ENCODE data around the gene TMOD1. TPM values are rescaled to one million over a fixed set of nuclear protein-coding genes. Genes with fewer than 3 reads are reported as not detected.
A peak's percentile ranks its signal among the peaks of the same experiment; 100 is the strongest.
"Not testable (repeated sequence)": the region's sequence is repeated elsewhere in the genome, so short reads cannot be mapped to it uniquely, and the experiment has no call there.

The TMOD1 gene
- total RNA-seq, 3 donors from 2014 or later, result 10.4 to 15.4 (median 13.9) TPM

- H3K4me1 ChIP-seq, result no peaks in the 10 kb centered on the region
- DNase-seq (ENCODE audit: low spot score in 2 of 2), result no peak
- no peaks in the 10 kb centered on the region for H3K36me3 ChIP-seq
- H3K27ac ChIP-seq, result no peak overlapping the region
- TF ChIP-seq POLR2AphosphoS5 (IDR thresholded peaks at IDR 0.05) (no peak), POLR2A (IDR thresholded peaks at IDR 0.05) (no peak)
- intact Hi-C loops (cut with DNase I; ENCODE audit: low total_unique reads), result no loop called here
- H3K9me3 ChIP-seq, result no peaks in the 10 kb centered on the region
- no peak overlapping the region for H3K4me3 ChIP-seq
- no peaks in the 10 kb centered on the region for H3K27me3 ChIP-seq
Observed at GRCh38 chr9:97572196-97572891, 70.9 kb downstream of the TMOD1 start.

DNA sequence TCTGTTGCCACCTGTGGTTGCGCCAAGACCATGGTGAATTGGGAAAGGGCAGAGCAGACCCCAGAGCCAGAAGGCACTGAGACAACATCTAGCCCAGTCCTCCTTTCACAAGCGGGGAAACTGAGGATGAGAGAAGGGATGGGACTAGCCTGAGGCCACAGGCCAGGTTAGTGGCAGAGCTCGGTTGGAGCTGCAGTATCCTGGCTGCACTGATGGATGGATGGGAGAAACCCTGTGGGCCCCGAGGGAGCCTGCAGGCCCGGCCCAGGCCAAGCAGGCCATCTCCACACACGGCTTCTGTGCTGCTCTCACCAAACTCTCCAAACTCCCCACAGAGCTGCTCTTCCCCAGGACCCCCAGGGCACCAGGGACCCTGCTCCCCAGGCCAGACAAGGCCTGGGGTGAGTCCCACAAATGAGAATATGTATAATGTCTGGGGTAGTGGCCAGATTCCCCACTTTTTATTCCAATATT, 71.5 kb downstream of the TMOD1 start:
- TF ChIP-seq POLR2A (IDR thresholded peaks at IDR 0.05) (no peak), CTCF (IDR thresholded peaks at IDR 0.05) (no peak), POLR2AphosphoS5 (IDR thresholded peaks at IDR 0.05) (no peak)
- Histone ChIP-seq H3K36me3 (no peaks in the 10 kb centered on the region), H3K27me3 (no peaks in the 10 kb centered on the region), H3K4me1 (no peaks in the 10 kb centered on the region), H3K9me3 (no peaks in the 10 kb centered on the region), H3K27ac (no peak overlapping the region), H3K4me3 (no peak overlapping the region)
- intact Hi-C loops (cut with DNase I; ENCODE audit: low total_unique reads), result no loop called here
- no peak for DNase-seq (ENCODE audit: low spot score in 2 of 2)

GRCh38 chr9:97573482-97574073, 72.1 kb downstream of the TMOD1 start:
- no peak overlapping the region for H3K27ac ChIP-seq
- no peak for TF ChIP-seq CTCF (IDR thresholded peaks at IDR 0.05)
- no peak for TF ChIP-seq POLR2AphosphoS5 (IDR thresholded peaks at IDR 0.05)
- H3K4me1 ChIP-seq, result no peaks in the 10 kb centered on the region
- H3K27me3 ChIP-seq, result no peaks in the 10 kb centered on the region
- intact Hi-C loops (cut with DNase I; ENCODE audit: low total_unique reads), result no loop called here
- no peak for DNase-seq (ENCODE audit: low spot score in 2 of 2)
- H3K4me3 ChIP-seq, result no peak overlapping the region
- no peaks in the 10 kb centered on the region for H3K9me3 ChIP-seq
- no peaks in the 10 kb centered on the region for H3K36me3 ChIP-seq

GRCh38 chr9:97574101-97574571, 72.7 kb downstream of the TMOD1 start:
- DNase-seq (ENCODE audit: low spot score in 2 of 2); H3K4me1 ChIP-seq; H3K4me3 ChIP-seq; H3K9me3 ChIP-seq; H3K27me3 ChIP-seq; H3K36me3 ChIP-seq; intact Hi-C loops (cut with DNase I; ENCODE audit: low total_unique reads); H3K27ac ChIP-seq: not testable (repeated sequence)

- intact Hi-C loops (cut with DNase I; ENCODE audit: low total_unique reads); H3K27ac ChIP-seq; H3K9me3 ChIP-seq; H3K27me3 ChIP-seq; H3K4me1 ChIP-seq; DNase-seq (ENCODE audit: low spot score in 2 of 2); H3K36me3 ChIP-seq: not testable (repeated sequence)
- peak overlapping the region in 2 of 3 donors; percentile 19 to 20 for H3K4me3 ChIP-seq
Observed at GRCh38 chr9:97574921-97575672, 73.6 kb downstream of the TMOD1 start.

DNA sequence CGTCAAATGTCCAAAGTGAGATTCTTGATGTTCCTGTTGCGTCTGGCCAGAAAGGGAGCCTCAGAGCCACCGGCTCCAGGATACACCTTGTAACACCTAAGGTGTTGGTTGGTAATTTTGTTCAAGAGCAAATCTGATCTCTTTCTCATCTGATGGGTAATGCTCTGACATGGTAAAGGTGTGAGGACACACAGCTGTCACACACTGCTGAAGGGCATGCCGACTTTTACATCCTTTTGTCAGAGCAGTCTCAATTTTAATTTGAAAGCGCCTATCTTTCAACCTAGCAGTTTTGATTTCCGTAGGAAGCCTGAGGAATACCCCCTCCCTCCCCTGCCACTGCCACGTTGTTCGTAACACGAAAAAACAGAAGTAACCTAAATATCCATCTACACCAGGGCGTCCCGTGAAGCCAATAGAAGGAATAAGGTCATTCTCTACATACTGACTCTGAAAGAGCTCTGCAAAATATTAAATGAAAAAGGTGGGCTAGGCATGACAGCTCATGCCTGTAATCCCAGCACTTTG, 74.3 kb downstream of the TMOD1 start:
- H3K4me3 ChIP-seq, result peak overlapping the region in 2 of 3 donors; percentile 19 to 20
- TF ChIP-seq POLR2A (IDR thresholded peaks at IDR 0.05) (no peak), POLR2AphosphoS5 (IDR thresholded peaks at IDR 0.05) (no peak), CTCF (IDR thresholded peaks at IDR 0.05) (no peak)
- no peaks in the 10 kb centered on the region for H3K4me1 ChIP-seq
- H3K27ac ChIP-seq, result no peak overlapping the region
- DNase-seq (ENCODE audit: low spot score in 2 of 2), result no peak
- H3K9me3 ChIP-seq, result no peaks in the 10 kb centered on the region
- H3K36me3 ChIP-seq, result no peaks in the 10 kb centered on the region
- intact Hi-C loops (cut with DNase I; ENCODE audit: low total_unique reads), result no loop called here
- H3K27me3 ChIP-seq, result no peaks in the 10 kb centered on the region

All from breast epithelium (tissue), 4 donors.